ENCODE data around the gene PAH. TPM values are rescaled to one million over a fixed set of nuclear protein-coding genes. Genes with fewer than 3 reads are reported as not detected.

Gene PAH
- total RNA-seq, 1 experiment from 2014 or later = not detected

GRCh38 chr12:102910137-102910536, 6.9 kb downstream of the PAH start:
- H3K36me3 Mint-ChIP-seq (ENCODE audit: insufficient read depth, unreplicated experiment) = no peaks in the 10 kb centered on the region
- H3K4me1 Mint-ChIP-seq (ENCODE audit: insufficient read depth, unreplicated experiment) = no peaks in the 10 kb centered on the region
- TF ChIP-seq CTCF (IDR thresholded peaks at IDR 0.05; ENCODE audit: unreplicated experiment) = no peak
- no peaks in the 10 kb centered on the region for H3K9me3 Mint-ChIP-seq (ENCODE audit: unreplicated experiment)
- intact Hi-C loops (cut with micrococcal nuclease) = no loop called here
- DNase-seq (ENCODE audit: unreplicated experiment) = no peak
- no peak overlapping the region for H3K27ac Mint-ChIP-seq (ENCODE audit: low read depth, unreplicated experiment)
- no peak overlapping the region for H3K4me3 Mint-ChIP-seq (ENCODE audit: unreplicated experiment)
- peaks cover 4% of the 10 kb centered on the region for H3K27me3 Mint-ChIP-seq (ENCODE audit: insufficient read depth, unreplicated experiment)
- CTCF ChIA-PET = interaction anchor here (0.5 to 1.5 kb wide), 2 partner anchors 27 to 207 kb away, joined by 3 to 7 read pairs; no protein-coding TSS in a partner anchor
- BruUV-seq (replicated peaks) = no TSS peak
- POLR2A ChIA-PET = interaction anchor here (0.6 kb wide), 1 partner anchor 86 kb away, joined by 3 read pairs; no protein-coding TSS in a partner anchor

GRCh38 chr12:102907918-102908317, 9.1 kb downstream of the PAH start:
- intact Hi-C loops (cut with micrococcal nuclease) = no loop called here
- ChIA-PET CTCF (no interaction called here), POLR2A (no interaction called here)
- H3K36me3 Mint-ChIP-seq (ENCODE audit: insufficient read depth, unreplicated experiment) = no peaks in the 10 kb centered on the region
- BruUV-seq (replicated peaks) = no TSS peak
- H3K9me3 Mint-ChIP-seq (ENCODE audit: unreplicated experiment) = no peaks in the 10 kb centered on the region
- no peak overlapping the region for H3K27ac Mint-ChIP-seq (ENCODE audit: low read depth, unreplicated experiment)
- DNase-seq (ENCODE audit: unreplicated experiment) = no peak
- no peaks in the 10 kb centered on the region for H3K4me1 Mint-ChIP-seq (ENCODE audit: insufficient read depth, unreplicated experiment)
- H3K4me3 Mint-ChIP-seq (ENCODE audit: unreplicated experiment) = no peak overlapping the region
- no peak for TF ChIP-seq CTCF (IDR thresholded peaks at IDR 0.05; ENCODE audit: unreplicated experiment)
- H3K27me3 Mint-ChIP-seq (ENCODE audit: insufficient read depth, unreplicated experiment) = peaks cover 13% of the 10 kb centered on the region

- intact Hi-C loops (cut with micrococcal nuclease) = no loop called here
- no peak for DNase-seq (ENCODE audit: unreplicated experiment)
- ChIA-PET CTCF (interaction anchor here (0.9 to 1.8 kb wide), 3 partner anchors 21 to 643 kb away, joined by 3 to 4 read pairs (median 4); no protein-coding TSS in a partner anchor), POLR2A (no interaction called here)
- no peak for TF ChIP-seq CTCF (IDR thresholded peaks at IDR 0.05; ENCODE audit: unreplicated experiment)
- H3K4me1 Mint-ChIP-seq (ENCODE audit: insufficient read depth, unreplicated experiment) = no peaks in the 10 kb centered on the region
- H3K4me3 Mint-ChIP-seq (ENCODE audit: unreplicated experiment) = no peak overlapping the region
- no peak overlapping the region for H3K27ac Mint-ChIP-seq (ENCODE audit: low read depth, unreplicated experiment)
- H3K27me3 Mint-ChIP-seq (ENCODE audit: insufficient read depth, unreplicated experiment) = peaks cover 13% of the 10 kb centered on the region
- no peaks in the 10 kb centered on the region for H3K36me3 Mint-ChIP-seq (ENCODE audit: insufficient read depth, unreplicated experiment)
- no TSS peak for BruUV-seq (replicated peaks)
- H3K9me3 Mint-ChIP-seq (ENCODE audit: unreplicated experiment) = no peaks in the 10 kb centered on the region
These were observed 11.8 kb downstream of the PAH start for GRCh38 chr12:102905229-102905628.

GRCh38 chr12:102903337-102904007, 13.6 kb downstream of the PAH start:
- H3K27ac Mint-ChIP-seq (ENCODE audit: low read depth, unreplicated experiment) = no peak overlapping the region
- H3K27me3 Mint-ChIP-seq (ENCODE audit: insufficient read depth, unreplicated experiment) = peaks cover 13% of the 10 kb centered on the region
- no peak overlapping the region for H3K4me3 Mint-ChIP-seq (ENCODE audit: unreplicated experiment)
- no peaks in the 10 kb centered on the region for H3K9me3 Mint-ChIP-seq (ENCODE audit: unreplicated experiment)
- BruUV-seq (replicated peaks) = no TSS peak
- H3K36me3 Mint-ChIP-seq (ENCODE audit: insufficient read depth, unreplicated experiment) = no peaks in the 10 kb centered on the region
- intact Hi-C loops (cut with micrococcal nuclease) = no loop called here
- TF ChIP-seq CTCF (IDR thresholded peaks at IDR 0.05; ENCODE audit: unreplicated experiment) = no peak
- CTCF ChIA-PET = interaction anchor here (0.6 kb wide), 1 partner anchor 131 kb away, joined by 3 read pairs; no protein-coding TSS in a partner anchor
- DNase-seq (ENCODE audit: unreplicated experiment) = no peak
- POLR2A ChIA-PET = no interaction called here
- H3K4me1 Mint-ChIP-seq (ENCODE audit: insufficient read depth, unreplicated experiment) = no peaks in the 10 kb centered on the region
